Upper lobe of right lung (tissue), 1 donor: Measurements from ENCODE around the gene VAMP2. TPM values are rescaled to one million over a fixed set of nuclear protein-coding genes. Genes with fewer than 3 reads are reported as not detected.

Source experiments
- ATAC-seq: fragments of 200-7000 bp; cut with Tn5 transposase; one replicate; pipeline ENCODE4 v1.9.1; 2020; ENCODE audit warnings: mild to moderate bottlenecking, moderate library complexity
- DNase-seq: peaks from one replicate; pipeline ENCODE4 v3.0.0-alpha.2; 2020
- H3K27ac ChIP-seq: fragments of 200-600 bp; one replicate; pipeline ENCODE4 v1.8.0; 2022
- H3K27me3 ChIP-seq: fragments of 200-600 bp; one replicate; pipeline ENCODE4 v1.8.0; 2022; ENCODE audit warnings: mild to moderate bottlenecking
- H3K36me3 ChIP-seq: fragments of 200-600 bp; one replicate; pipeline ENCODE4 v1.8.0; 2022
- H3K4me1 ChIP-seq: fragments of 200-600 bp; one replicate; pipeline ENCODE4 v1.8.0; 2022
- H3K4me3 ChIP-seq: fragments of 200-600 bp; one replicate; pipeline ENCODE4 v1.8.0; 2022; ENCODE audit warnings: mild to moderate bottlenecking
- H3K9me3 ChIP-seq: fragments of 200-600 bp; one replicate; pipeline ENCODE4 v1.8.0; 2022
- intact Hi-C: fragments of 100-400 bp; cut with DNase I; formaldehyde crosslinking; loops from one replicate; pipeline ENCODE4 v1.11.0; 2022
- long read RNA-seq: library from polyadenylated mRNA; unstranded; transcript quantifications from one replicate; pipeline ENCODE4 v2.0.0, GENCODE V29; 2021
- total RNA-seq: library from RNA; stranded (reverse); fragmentation: NEBNext Ultra II Directional; extraction: Animal tissue kit (Norgen Biotek cat#: 25700); gene quantifications from one replicate; pipeline ENCODE4 v1.2.1, GENCODE V29; 2021
- TF ChIP-seq, protein P1 (sequence below): fragments of 200-600 bp; IDR thresholded peaks from one replicate; pipeline ENCODE4 v1.8.0; 2022; ENCODE audit warnings: antibody characterized with exemption
- donor health status: DM: no; HTN: yes; CAD: no; lungs with severe emphysema.

Gene VAMP2, protein sequence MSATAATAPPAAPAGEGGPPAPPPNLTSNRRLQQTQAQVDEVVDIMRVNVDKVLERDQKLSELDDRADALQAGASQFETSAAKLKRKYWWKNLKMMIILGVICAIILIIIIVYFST
- total RNA-seq = 78.1 TPM
- long read RNA-seq, transcript VAMP2-201 (5 exons, 2,153 nt) = major isoform, 51 of 67 reads
- long read RNA-seq, partial matches to known transcripts = 4 of 67 reads
- long read RNA-seq, other reads (novel, unspliced or antisense) = 7 of 67 reads

DNA sequence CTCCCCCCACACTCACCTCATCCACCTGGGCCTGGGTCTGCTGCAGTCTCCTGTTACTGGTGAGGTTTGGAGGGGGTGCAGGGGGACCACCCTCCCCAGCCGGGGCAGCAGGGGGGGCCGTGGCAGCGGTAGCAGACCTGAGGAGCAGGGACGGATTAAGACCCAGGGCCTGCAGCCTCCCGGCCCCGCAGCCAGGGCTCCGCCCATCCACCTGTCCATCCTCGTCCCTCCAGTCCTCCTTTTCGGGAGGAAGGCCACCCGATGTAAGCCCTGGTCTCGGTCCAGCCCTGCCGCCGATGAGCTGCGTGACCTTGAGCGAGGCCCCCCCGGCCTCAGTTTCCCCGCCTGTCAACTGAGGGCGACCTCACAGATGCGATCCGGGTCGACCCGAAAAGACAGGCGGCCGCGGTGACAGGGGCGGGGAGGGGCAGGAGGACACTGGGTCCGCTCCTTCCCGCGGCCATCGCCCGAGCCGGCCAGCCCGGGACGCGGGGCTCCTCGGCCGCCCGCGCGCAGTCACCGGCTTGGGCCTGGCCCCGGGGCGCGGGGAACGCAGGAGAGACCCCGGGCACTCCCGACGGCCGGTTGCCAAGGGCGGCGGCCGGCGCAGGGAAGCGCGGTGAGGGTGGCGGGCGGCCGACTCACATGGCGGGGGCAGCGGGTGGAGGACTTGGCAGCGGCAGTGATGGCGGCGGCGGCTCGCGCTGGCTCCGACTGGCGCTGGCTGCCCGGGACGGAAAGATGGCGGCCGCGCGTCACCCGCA, at the start of gene VAMP2:
TSS of gene VAMP2 (minus strand) at position 716 of the 764 bp plus-strand sequence. CDS start at position 647, 69 bp downstream.
- intact Hi-C loops = no loop called here
- ATAC-seq (peak; percentile 78), DNase-seq (peak; percentile 93)
- TF ChIP-seq, protein P1, sequence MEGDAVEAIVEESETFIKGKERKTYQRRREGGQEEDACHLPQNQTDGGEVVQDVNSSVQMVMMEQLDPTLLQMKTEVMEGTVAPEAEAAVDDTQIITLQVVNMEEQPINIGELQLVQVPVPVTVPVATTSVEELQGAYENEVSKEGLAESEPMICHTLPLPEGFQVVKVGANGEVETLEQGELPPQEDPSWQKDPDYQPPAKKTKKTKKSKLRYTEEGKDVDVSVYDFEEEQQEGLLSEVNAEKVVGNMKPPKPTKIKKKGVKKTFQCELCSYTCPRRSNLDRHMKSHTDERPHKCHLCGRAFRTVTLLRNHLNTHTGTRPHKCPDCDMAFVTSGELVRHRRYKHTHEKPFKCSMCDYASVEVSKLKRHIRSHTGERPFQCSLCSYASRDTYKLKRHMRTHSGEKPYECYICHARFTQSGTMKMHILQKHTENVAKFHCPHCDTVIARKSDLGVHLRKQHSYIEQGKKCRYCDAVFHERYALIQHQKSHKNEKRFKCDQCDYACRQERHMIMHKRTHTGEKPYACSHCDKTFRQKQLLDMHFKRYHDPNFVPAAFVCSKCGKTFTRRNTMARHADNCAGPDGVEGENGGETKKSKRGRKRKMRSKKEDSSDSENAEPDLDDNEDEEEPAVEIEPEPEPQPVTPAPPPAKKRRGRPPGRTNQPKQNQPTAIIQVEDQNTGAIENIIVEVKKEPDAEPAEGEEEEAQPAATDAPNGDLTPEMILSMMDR = no peak
- H3K36me3 ChIP-seq = peaks cover 27% of the 10 kb centered on the region
- H3K4me3 ChIP-seq = peak within 1 kb of the TSS; percentile 96
- H3K4me1 ChIP-seq = peaks cover 46% of the 10 kb centered on the region
- H3K27ac ChIP-seq = peak within 1 kb of the TSS; percentile 98
- no peaks in the 10 kb centered on the region for H3K9me3 ChIP-seq
- H3K27me3 ChIP-seq = no peaks in the 10 kb centered on the region

DNA sequence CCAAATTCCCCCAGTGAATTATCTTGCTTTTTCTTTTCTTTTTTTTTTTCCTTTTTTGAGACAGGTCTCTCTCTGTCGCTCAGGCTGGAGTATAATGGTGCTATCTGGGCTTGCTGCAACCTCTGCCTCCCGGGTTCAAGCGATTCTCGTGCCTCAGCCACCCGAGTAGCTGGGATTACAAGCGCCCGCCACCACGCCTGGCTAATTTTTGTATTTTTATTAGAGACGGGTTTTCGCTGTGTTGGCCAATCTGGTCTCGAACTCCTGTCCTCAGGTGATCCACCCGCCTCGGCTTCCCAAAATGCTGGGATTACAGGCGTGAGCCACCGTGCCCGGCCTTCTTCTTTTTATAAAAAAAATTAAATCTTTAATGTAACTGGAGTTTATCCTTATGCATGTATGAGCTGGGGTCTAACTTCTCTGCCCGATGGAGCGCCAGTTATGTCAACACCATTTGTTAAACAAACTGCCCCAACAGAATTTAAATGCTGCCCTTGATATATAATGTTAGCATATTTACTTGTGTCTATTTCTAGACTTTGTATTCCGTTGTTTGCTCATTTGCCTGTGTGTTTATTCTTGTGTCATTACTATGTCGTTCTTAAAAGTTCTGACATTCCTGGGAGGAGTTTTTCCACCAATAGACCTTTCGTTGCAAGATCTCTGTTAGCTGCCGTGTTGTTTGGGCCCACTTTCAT, 48.2 kb upstream of the VAMP2 start:
- H3K4me1 ChIP-seq = peaks cover 4% of the 10 kb centered on the region

GRCh38 chr17:8209907-8210760, 47.4 kb upstream of the VAMP2 start, which contains the start of gene AURKB:
TSS of gene AURKB (minus strand) at chr17:8210575. CDS start at chr17:8210224, 351 bp downstream.
- ATAC-seq (peak; percentile 98), DNase-seq (peak; percentile 93)
- TF ChIP-seq, protein P1 = no peak
- Histone ChIP-seq H3K9me3 (no peaks in the 10 kb centered on the region), H3K36me3 (no peaks in the 10 kb centered on the region), H3K4me1 (peaks cover 4% of the 10 kb centered on the region), H3K27ac (peak within 1 kb of the TSS; percentile 81), H3K4me3 (peak within 1 kb of the TSS; percentile 74), H3K27me3 (no peaks in the 10 kb centered on the region)
- intact Hi-C loops = no loop called here

More for the DNA sequence above, 48.2 kb upstream of the VAMP2 start:
- intact Hi-C loops = no loop called here
- DNase-seq = no peak
- no peaks in the 10 kb centered on the region for H3K9me3 ChIP-seq
- no peaks in the 10 kb centered on the region for H3K36me3 ChIP-seq
- H3K27me3 ChIP-seq = no peaks in the 10 kb centered on the region
- TF ChIP-seq, protein P1 = no peak
- H3K27ac ChIP-seq = peak overlapping the region; percentile 81
- H3K4me3 ChIP-seq = peak overlapping the region; percentile 74
- ATAC-seq = no peak

DNA sequence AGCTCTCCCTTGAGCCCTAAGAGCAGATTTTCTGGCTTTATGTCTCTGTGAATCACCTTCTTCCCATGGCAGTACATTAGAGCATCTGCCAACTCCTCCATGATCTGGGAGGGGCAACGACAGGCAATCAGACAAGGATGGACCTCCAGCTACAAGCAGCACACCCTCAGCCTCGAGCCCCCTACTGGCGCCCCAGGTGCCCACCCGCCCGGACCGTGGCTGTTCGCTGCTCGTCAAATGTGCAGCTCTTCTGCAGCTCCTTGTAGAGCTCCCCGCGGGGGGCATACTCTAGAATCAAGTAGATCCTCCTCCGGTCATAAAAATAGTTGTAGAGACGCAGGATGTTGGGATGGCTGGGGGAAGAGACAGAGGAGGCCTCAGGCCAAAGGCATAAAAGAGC, 43.8 kb upstream of the VAMP2 start:
- Histone ChIP-seq H3K4me1 (peaks cover 4% of the 10 kb centered on the region), H3K9me3 (no peaks in the 10 kb centered on the region), H3K4me3 (no peak overlapping the region), H3K36me3 (no peaks in the 10 kb centered on the region), H3K27ac (no peak overlapping the region), H3K27me3 (no peaks in the 10 kb centered on the region)
- ATAC-seq (no peak), DNase-seq (no peak)
- intact Hi-C loops = no loop called here
- TF ChIP-seq, protein P1 = no peak
